C4-2B (cell line): ENCODE measurements around the gene CYP19A1.

ENCODE experiments used
- CTCF ChIP-seq: fragments of 450-650 bp; conservative IDR thresholded peaks from 2 replicates; pipeline ENCODE4 v1.5.1; 2017; ENCODE audit warnings: mild to moderate bottlenecking
- ZFX ChIP-seq: fragments of 450-650 bp; IDR thresholded peaks from 2 replicates; pipeline ENCODE4 v1.6.1; 2017

- no peak for TF ChIP-seq CTCF
- TF ChIP-seq ZFX: no peak
Observed at GRCh38 chr15:51195459-51195858, 142.9 kb downstream of the CYP19A1 start.
